K562 (cell line): ENCODE measurements around the gene MADCAM1.

Experiments
- CHD1 ChIP-seq: fragments of 200-600 bp; sonication (generic); IDR thresholded peaks from one replicate; pipeline ENCODE4 v1.6.1; 2012; ENCODE audit warnings: mild to moderate bottlenecking, moderate library complexity, low read length, inconsistent platforms
- EZH2 ChIP-seq: IDR thresholded peaks from 2 replicates; pipeline ENCODE4 v1.6.1; 2012; ENCODE audit warnings: low read depth, mild to moderate bottlenecking, inconsistent platforms, low read length, borderline replicate concordance
- HDAC2 ChIP-seq: fragments of 450-650 bp; IDR thresholded peaks from 2 replicates; pipeline ENCODE4 v1.6.1; 2016; ENCODE audit warnings: mild to moderate bottlenecking
- SP1 ChIP-seq: sonication (generic); formaldehyde crosslinking; IDR thresholded peaks from 2 replicates; pipeline ENCODE4 v1.8.1; 2022; ENCODE audit warnings: mild to moderate bottlenecking, missing genetic modification reagents

DNA sequence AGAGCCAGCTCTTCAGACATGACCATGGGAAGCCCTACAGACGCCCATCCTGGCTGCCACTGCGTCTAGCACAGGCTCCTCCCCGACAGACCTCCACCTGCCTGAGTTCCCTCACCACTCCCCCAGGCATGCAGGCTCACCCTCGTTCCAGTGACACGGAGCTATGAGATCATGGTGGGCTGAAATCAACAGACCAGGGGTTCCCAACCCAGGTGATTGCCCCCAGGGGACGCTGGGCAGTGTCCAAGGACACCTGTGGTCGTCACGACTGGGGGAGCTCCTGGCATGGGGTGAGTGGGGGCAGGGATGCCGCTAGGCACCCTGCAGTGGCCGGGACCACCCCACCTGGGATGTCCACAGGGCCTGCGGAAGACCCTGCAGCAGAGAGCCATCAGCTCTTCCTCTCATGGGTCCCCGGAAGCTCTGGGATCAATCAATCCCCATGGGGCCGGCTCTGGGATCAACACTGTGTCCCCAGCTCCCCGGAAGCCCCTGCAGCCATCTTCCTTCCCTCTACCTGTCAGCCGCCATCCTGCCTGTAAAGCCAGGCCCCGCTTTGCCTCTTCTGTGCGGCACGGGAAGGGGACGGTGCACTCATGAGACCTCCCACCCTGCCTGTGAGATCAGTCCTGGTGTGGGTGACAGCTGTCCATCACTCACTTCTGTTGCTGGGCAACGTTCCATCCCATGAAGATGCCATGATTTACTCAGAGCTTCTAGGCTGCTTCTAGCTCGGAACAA, 12.8 kb upstream of the MADCAM1 start:
- TF ChIP-seq CHD1 (no peak), HDAC2 (no peak), EZH2 (no peak), SP1 (CRISPR knock-in tag) (no peak)
